SKM-1 (cell line): ENCODE data around the gene PDZD2.
"Not testable (repeated sequence)": the region's sequence is repeated elsewhere in the genome, so short reads cannot be mapped to it uniquely, and the experiment has no call there.

Source experiments
- DNase-seq: peaks from one replicate; lab custom pipeline; 2025; ENCODE audit not compliant: unreplicated experiment; lab: John Stamatoyannopoulos, UW

PDZD2 gene

DNA sequence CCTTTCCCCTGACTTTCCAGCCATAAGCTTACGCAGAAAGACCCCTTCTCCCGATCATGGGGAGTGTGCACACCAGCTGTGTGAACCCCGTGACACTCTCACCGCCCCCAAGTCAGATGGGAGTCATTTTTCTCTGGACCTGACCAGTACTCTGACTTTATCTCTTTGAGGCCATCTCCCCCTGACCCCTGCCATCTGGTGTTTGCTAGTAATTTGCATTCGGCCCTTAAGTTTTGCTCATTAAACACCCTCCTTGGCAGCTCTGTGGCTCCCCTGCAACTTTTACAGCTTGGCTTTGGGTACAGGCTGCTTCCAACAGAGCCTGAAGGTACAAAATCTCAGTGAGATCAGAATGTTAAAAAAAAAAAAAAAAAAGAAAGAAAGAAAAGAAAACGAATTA, 43.9 kb downstream of the PDZD2 start:
- DNase-seq, result no peak

DNA sequence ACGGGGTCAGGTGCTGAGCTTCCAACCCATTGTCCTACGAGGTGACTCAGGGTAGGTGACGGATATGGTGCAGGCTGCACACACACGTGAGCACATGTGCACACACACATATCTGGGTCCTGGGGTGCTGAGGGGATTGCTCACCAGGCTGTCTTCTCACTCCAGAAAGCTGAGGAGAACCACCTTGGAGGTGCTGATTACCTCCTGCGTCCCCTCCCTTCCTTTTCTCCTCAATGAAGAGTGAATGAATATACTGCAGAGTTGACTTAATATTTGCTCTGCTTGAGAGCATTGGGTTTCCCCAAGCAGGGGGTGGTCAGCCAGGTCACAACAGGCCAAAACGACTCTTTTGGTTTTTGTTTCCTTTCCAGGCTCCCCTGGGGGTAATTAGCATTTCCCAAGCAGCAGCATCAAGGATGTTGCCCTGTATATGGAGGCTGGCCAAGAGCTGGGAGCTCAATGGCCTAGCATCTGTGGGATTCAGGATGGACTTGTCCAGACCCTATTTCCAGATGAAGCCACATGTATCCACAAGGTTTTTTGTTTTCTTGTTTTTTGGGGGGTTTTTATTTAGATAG, 49.7 kb downstream of the PDZD2 start:
- no peak for DNase-seq

DNA sequence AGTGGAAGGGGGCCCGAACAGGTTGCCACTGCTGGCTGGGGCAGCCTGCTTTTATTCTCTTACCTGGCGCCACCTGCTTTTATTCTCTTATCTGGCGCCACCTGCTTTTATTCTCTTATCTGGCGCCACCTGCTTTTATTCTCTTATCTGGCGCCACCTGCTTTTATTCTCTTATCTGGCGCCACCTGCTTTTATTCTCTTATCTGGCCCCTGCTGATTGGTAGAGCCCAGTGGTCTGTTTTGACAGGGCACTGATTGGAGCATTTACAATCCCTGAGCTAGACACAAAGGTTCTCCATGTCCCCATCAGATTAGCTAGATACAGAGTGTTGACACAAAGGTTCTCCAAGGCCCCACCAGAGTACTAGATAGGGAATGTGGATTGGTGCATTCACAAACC, 52.5 kb downstream of the PDZD2 start:
- not testable (repeated sequence) for DNase-seq

GRCh38 chr5:31692561-31693221, 53.8 kb downstream of the PDZD2 start:
- DNase-seq, result no peak

DNA sequence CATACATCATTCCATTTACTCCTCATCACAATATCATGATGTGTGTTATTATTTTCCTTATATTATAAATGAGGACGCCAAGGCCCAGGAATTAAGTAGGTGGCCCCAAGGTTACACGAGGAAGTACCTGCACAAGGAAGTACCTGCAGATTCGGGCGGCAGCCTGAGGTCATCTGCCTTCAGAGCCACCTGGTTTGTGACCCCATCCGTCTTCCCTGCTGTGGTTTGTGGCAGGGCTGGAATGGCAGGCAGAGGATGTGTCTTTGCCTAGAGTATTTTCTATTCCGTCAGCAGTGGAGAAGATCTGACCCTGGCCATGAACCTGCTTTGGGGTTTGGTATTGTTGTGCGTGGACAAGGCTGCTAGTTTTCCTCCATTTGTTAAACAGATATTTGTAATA, 59.7 kb downstream of the PDZD2 start:
- DNase-seq, result no peak

DNA sequence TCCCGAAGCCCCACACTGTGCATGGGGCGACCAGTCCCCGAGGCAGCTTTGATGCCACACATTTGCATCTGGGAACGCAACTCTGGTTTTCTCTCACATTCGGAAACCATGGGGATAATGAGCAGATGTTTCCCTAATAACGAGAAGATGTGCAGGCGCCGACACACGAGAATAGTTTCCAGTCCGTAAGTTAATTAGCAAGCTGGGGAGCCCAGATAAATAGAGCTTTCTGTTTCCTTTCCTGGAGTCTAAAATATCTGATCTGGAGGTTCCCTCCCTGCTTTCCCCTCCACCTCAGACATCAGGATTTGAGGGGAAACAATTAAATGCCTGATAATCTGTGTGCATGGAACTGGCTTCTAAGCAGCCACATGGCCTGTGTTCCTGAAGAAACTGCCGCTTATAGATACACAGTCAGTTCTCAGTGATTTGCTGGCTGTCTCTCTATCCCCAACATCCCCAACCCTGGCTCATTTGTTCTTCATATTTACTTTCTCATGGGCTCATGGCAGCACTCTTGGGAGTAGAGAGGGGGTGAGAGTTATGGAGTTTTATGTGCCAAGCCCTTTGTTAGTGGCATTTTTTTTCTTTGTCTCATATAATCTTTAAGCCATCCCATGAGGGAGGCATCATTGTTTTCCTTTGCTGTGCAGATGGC, 62.8 kb downstream of the PDZD2 start:
- no peak for DNase-seq

- DNase-seq, result no peak
Observed at GRCh38 chr5:31702712-31703111, 63.8 kb downstream of the PDZD2 start.

- no peak for DNase-seq
Observed at GRCh38 chr5:31703757-31704156, 64.8 kb downstream of the PDZD2 start.

DNA sequence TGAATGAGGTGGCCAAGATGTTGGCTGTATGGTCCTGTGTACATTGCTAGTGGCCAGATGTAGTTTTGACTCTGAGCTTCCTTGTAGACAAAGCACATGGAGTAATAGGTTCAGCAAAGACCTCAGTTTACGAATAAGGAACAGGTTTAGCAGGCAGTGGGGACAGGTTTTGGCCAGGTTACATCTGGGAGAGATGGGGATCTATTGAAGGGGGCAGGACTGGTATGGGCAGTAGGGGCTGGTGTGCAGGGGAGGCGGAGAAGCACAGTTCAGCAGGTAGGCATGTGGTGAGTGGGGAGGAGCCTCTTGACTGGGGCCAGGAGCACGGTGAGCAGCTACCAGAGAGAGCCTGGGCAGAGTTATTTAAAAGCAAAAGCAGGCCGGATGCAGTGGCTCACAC, 67.3 kb downstream of the PDZD2 start:
- no peak for DNase-seq

GRCh38 chr5:31707329-31707728, 68.4 kb downstream of the PDZD2 start:
- no peak for DNase-seq

DNA sequence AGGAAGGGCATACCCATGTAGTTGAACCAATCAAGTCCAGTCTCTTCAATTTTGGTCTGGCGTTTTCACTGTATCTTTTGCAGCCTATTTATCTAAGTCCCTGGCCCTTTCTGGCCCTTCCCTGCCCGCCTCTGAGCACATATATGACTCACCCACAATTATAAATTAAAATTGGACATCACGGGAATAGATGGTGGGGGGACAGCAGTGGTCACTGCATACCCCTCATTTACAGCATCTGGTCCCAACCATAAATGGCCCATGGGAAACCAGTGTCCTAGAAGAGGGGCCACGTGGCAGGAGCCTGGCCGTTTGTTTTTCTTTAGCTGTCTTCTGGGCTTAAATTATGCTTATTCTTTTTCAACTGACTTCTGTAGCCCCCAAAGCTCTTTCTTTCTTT, 69.2 kb downstream of the PDZD2 start:
- DNase-seq, result no peak

- DNase-seq, result no peak
Observed at GRCh38 chr5:31711363-31711762, 72.4 kb downstream of the PDZD2 start.

DNA sequence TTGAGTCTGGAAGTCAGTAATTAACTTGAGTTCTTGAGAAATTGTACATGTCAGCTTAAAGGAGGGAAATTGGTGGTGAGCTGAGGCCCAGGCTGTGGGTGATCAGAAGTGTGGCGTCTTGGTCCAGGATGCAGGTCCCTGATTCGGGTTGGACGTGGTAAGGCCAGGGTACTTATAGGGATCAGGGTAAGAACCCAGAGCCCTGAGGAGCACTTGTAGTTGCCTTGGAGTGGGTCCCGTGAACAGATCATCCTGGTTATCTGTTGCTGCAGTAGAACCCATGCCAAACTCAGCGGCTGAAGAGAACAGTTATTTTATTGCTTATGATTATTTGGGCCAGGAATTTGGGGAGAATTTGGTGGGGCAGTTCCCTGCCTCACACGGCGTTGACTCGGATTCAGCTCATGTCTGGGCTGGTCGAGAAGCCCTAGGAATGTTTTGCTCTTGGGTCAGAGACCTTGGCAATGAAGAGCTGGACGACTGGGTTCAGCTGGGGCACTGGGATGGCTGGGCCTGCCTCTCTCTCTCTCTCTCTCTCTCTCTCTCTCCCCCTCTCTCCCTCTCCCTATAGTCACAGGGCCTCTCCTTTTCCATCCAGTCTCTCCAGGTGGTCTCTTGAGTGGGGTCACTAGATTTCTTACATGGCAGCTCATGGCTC, 73.1 kb downstream of the PDZD2 start:
- no peak for DNase-seq

- DNase-seq, result no peak
Observed at GRCh38 chr5:31717561-31717960, 78.6 kb downstream of the PDZD2 start.

- DNase-seq, result no peak
Observed at GRCh38 chr5:31720004-31720403, 81.1 kb downstream of the PDZD2 start.

DNA sequence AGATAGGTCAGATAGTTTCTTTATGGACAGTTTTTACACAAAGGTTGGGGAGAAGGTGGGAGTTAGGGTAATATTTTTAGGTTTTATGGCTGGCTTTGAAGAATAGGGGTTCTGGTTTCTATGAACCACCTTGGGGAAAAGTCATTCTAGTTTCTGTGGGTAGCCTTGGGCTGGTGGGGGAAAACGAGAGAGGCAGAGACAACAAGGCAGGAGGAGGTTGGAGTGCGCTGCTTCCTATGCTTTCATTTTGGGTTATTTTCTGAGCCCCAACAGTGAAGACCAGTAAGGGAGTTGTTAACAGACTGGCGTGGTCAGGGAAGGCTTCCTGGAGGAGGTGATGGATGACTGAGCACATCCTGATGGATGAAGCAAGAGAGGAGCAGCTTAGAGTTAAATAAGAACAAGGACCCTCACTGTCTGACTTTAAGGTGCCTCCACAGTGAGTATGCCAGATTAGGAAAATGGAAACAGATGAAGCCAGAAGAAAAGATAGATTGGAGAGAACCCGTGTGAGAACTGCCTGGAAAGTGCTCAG, 81.9 kb downstream of the PDZD2 start:
- DNase-seq, result no peak

- DNase-seq, result no peak
Observed at GRCh38 chr5:31722111-31722510, 83.2 kb downstream of the PDZD2 start.

DNA sequence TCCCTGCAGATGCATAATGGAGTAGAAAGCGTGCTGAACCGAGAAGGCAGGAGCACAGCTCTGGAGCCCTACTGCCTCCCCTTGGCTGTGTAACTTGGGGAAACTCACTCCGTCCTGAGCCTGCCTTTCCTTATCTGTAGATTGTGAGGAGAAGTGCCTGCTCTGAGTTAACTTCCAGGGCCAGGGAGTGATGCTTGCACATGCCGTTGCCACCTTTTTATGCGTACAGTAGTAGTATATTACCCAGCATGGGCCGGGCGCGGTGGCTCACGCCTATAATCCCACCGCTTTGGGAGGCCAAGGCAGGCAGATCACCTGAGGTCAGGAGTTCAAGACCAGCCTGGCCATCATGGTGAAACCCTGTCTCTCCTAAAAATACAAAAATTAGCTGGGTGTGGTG, 87.1 kb downstream of the PDZD2 start:
- no peak for DNase-seq

DNA sequence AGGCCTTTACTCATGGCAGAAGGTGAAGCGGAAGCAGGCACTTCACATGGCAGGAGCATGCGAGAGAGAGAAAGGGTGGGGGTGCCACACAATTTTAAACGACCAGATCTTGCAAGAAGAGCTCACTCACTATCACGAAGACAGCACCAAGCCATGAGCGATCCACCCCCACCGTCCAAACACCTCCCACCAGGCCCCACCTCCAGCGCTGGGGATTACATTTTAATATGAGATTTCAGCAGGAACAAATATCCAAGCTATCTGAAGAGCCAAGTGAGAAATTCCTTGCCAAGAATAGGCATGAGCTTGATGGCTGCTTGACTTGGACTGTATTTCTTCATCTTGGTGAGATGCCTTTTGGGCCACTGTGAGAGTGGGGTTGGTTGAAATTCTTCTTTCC, 88.0 kb downstream of the PDZD2 start:
- no peak for DNase-seq

- DNase-seq, result no peak
Observed at GRCh38 chr5:31728039-31728438, 89.1 kb downstream of the PDZD2 start.

GRCh38 chr5:31728806-31729205, 89.9 kb downstream of the PDZD2 start:
- not testable (repeated sequence) for DNase-seq

- DNase-seq, result no peak
Observed at GRCh38 chr5:31730139-31730538, 91.2 kb downstream of the PDZD2 start.
